8988T (cell line): ENCODE results near the gene NALF2.

Experiments
- DNase-seq: peaks from one replicate; pipeline ENCODE4 v3.0.0; 2011

The NALF2 gene

GRCh38 chrX:69531031-69531755 is 27.1 kb downstream of the NALF2 start:
- DNase-seq, result no peak

- no peak for DNase-seq
These were observed 31.5 kb downstream of the NALF2 start for GRCh38 chrX:69535661-69536060.

GRCh38 chrX:69538321-69538876 is 34.3 kb downstream of the NALF2 start:
- DNase-seq, result peak; percentile 62

GRCh38 chrX:69539437-69539836 is 35.3 kb downstream of the NALF2 start:
- no peak for DNase-seq

- DNase-seq, result no peak
These were observed 37.8 kb downstream of the NALF2 start for GRCh38 chrX:69541956-69542355.

- no peak for DNase-seq
These were observed 39.4 kb downstream of the NALF2 start for GRCh38 chrX:69543572-69543971.

GRCh38 chrX:69546417-69546816 is 42.3 kb downstream of the NALF2 start:
- DNase-seq, result no peak

- no peak for DNase-seq
These were observed 42.9 kb downstream of the NALF2 start for GRCh38 chrX:69546978-69547377.

GRCh38 chrX:69551421-69552009 is 47.4 kb downstream of the NALF2 start:
- no peak for DNase-seq

GRCh38 chrX:69552512-69552911 is 48.4 kb downstream of the NALF2 start:
- no peak for DNase-seq
